ENCODE data around the gene PDCL2.

Gene PDCL2

GRCh38 chr4:55612341-55612740, 20.3 kb upstream of the PDCL2 start:
- TF ChIP-seq CTCF (IDR thresholded peaks at IDR 0.05; ENCODE audit: insufficient read depth, low read length, poor library complexity, severe bottlenecking) (no peak), EZH2phosphoT487 (conservative IDR thresholded peaks at IDR 0.05; ENCODE audit: low read length) (no peak)
- H3K27me3 ChIP-seq (ENCODE audit: low read length), result no peaks in the 10 kb centered on the region
- no peak overlapping the region for H3K4me3 ChIP-seq (ENCODE audit: insufficient read depth, low read length, poor library complexity, severe bottlenecking)
- H3F3A ChIP-seq (ENCODE audit: insufficient read depth), result no peaks in the 10 kb centered on the region
- no peak overlapping the region for H3K4me2 ChIP-seq (ENCODE audit: low read depth, low read length, poor library complexity, severe bottlenecking)
- no peaks in the 10 kb centered on the region for H3K36me3 ChIP-seq (ENCODE audit: low read length)
- no peaks in the 10 kb centered on the region for H3K79me2 ChIP-seq (ENCODE audit: insufficient read depth, low read length)
- no peaks in the 10 kb centered on the region for H3K9me3 ChIP-seq (ENCODE audit: insufficient read depth, low read length)
- no peak overlapping the region for H2AFZ ChIP-seq (ENCODE audit: low read depth, low read length, severe bottlenecking)
- H3K9ac ChIP-seq (ENCODE audit: low read length), result no peak overlapping the region
- H4K20me1 ChIP-seq (ENCODE audit: low read depth, low read length), result no peaks in the 10 kb centered on the region
- no peak overlapping the region for H3K27ac ChIP-seq (ENCODE audit: low read depth, low read length)
- H3K9me2 ChIP-seq (replicated peaks; ENCODE audit: insufficient read depth, low read length), result no peaks in the 10 kb centered on the region

DNA sequence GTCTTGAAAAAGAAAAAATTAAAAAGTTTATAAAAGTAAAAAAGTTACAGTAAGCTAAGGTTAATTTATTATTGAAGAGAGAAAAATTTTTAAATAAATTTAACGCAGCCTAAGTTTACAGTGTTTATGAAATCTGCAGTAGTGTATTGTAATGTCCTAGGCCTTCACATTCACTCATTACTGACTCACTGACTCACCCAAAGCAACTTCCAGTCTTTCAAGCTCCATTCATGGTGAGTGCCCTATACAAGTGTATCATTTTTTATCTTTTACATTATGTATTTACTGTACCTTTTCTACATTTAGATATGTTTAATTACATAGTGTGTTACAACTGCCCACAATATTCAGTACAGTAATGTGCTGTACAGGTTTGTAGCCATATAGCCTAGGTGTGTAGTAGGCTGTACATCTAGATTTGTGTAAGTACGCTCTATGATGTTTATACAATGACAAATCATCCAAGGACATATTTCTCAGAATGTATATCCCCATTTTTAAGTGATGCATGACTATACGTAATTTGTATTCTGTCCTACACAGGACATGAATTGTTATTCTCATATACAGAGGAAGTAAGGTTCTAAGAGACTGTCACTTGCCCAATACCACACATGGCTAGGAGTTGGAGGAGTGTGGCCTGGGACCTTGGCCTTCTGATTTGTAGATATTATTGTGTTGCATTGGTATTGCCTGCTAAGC, 19.5 kb upstream of the PDCL2 start:
- H3K4me2 ChIP-seq (ENCODE audit: low read depth, low read length, poor library complexity, severe bottlenecking), result no peak overlapping the region
- H3K36me3 ChIP-seq (ENCODE audit: low read length), result no peaks in the 10 kb centered on the region
- TF ChIP-seq CTCF (IDR thresholded peaks at IDR 0.05; ENCODE audit: insufficient read depth, low read length, poor library complexity, severe bottlenecking) (no peak), EZH2phosphoT487 (conservative IDR thresholded peaks at IDR 0.05; ENCODE audit: low read length) (no peak)
- H3K4me3 ChIP-seq (ENCODE audit: insufficient read depth, low read length, poor library complexity, severe bottlenecking), result no peak overlapping the region
- no peaks in the 10 kb centered on the region for H4K20me1 ChIP-seq (ENCODE audit: low read depth, low read length)
- H2AFZ ChIP-seq (ENCODE audit: low read depth, low read length, severe bottlenecking), result no peak overlapping the region
- H3F3A ChIP-seq (ENCODE audit: insufficient read depth), result no peaks in the 10 kb centered on the region
- no peaks in the 10 kb centered on the region for H3K79me2 ChIP-seq (ENCODE audit: insufficient read depth, low read length)
- no peaks in the 10 kb centered on the region for H3K27me3 ChIP-seq (ENCODE audit: low read length)
- no peak overlapping the region for H3K27ac ChIP-seq (ENCODE audit: low read depth, low read length)
- H3K9ac ChIP-seq (ENCODE audit: low read length), result no peak overlapping the region
- no peaks in the 10 kb centered on the region for H3K9me2 ChIP-seq (replicated peaks; ENCODE audit: insufficient read depth, low read length)
- no peaks in the 10 kb centered on the region for H3K9me3 ChIP-seq (ENCODE audit: insufficient read depth, low read length)

- Histone ChIP-seq H3K79me2 (ENCODE audit: insufficient read depth, low read length) (no peaks in the 10 kb centered on the region), H4K20me1 (ENCODE audit: low read depth, low read length) (no peaks in the 10 kb centered on the region), H3F3A (ENCODE audit: insufficient read depth) (no peaks in the 10 kb centered on the region), H3K9me2 (replicated peaks; ENCODE audit: insufficient read depth, low read length) (no peaks in the 10 kb centered on the region), H3K36me3 (ENCODE audit: low read length) (no peaks in the 10 kb centered on the region), H3K4me2 (ENCODE audit: low read depth, low read length, poor library complexity, severe bottlenecking) (no peak overlapping the region), H3K9ac (ENCODE audit: low read length) (no peak overlapping the region), H3K4me3 (ENCODE audit: insufficient read depth, low read length, poor library complexity, severe bottlenecking) (no peak overlapping the region), H2AFZ (ENCODE audit: low read depth, low read length, severe bottlenecking) (no peak overlapping the region), H3K27ac (ENCODE audit: low read depth, low read length) (no peak overlapping the region), H3K27me3 (ENCODE audit: low read length) (no peaks in the 10 kb centered on the region), H3K9me3 (ENCODE audit: insufficient read depth, low read length) (no peaks in the 10 kb centered on the region)
- TF ChIP-seq CTCF (IDR thresholded peaks at IDR 0.05; ENCODE audit: insufficient read depth, low read length, poor library complexity, severe bottlenecking), result no peak
- TF ChIP-seq EZH2phosphoT487 (conservative IDR thresholded peaks at IDR 0.05; ENCODE audit: low read length), result no peak
These were observed 18.3 kb upstream of the PDCL2 start for GRCh38 chr4:55610381-55610780.

Data from SU-DHL-6 (cell line).